Cardiac fibroblast (primary cell): Measurements from ENCODE around the gene STK10.

ENCODE experiments used
- DNase-seq, 2 donors: peaks; one replicate each; pipeline versions ENCODE4 v3.0.0 to v3.0.0-alpha.2; 2010; ENCODE audit warnings: low read depth in 2 of 2
- H3K4me3 ChIP-seq, 2 donors: replicated peaks in 1 of 2; 1 replicate in 1 of 2; 2 replicates in 1 of 2; pipeline ENCODE4 v1.5.1; 2011; ENCODE audit warnings: low read depth in 2 of 2, low read length in 2 of 2, mild to moderate bottlenecking in 2 of 2, moderate library complexity in 1 of 2
- CTCF ChIP-seq: IDR thresholded peaks from one replicate; pipeline ENCODE4 v1.5.1; 2011; ENCODE audit warnings: low read depth, mild to moderate bottlenecking, low read length, inconsistent platforms

The STK10 gene

GRCh38 chr5:172045315-172045632, 142.8 kb downstream of the STK10 start:
- TF ChIP-seq CTCF: no peak
- no peak overlapping the region for H3K4me3 ChIP-seq
- no peak for DNase-seq

GRCh38 chr5:172044631-172045314, 143.3 kb downstream of the STK10 start:
- no peak for DNase-seq
- TF ChIP-seq CTCF: no peak
- H3K4me3 ChIP-seq: no peak overlapping the region

GRCh38 chr5:172043865-172044264, 144.2 kb downstream of the STK10 start:
- no peak for TF ChIP-seq CTCF
- H3K4me3 ChIP-seq: no peak overlapping the region
- no peak for DNase-seq

- DNase-seq: no peak
- H3K4me3 ChIP-seq: no peak overlapping the region
- no peak for TF ChIP-seq CTCF
Measured at GRCh38 chr5:172042183-172042582, 145.8 kb downstream of the STK10 start.

- no peak for DNase-seq
- TF ChIP-seq CTCF: no peak
- H3K4me3 ChIP-seq: no peak overlapping the region
Measured at GRCh38 chr5:172038167-172038566, 149.9 kb downstream of the STK10 start.

- DNase-seq: no peak
- TF ChIP-seq CTCF: no peak
- H3K4me3 ChIP-seq: no peak overlapping the region
Measured at GRCh38 chr5:172035049-172035448, 153.0 kb downstream of the STK10 start.

GRCh38 chr5:172031894-172032461, 156.0 kb downstream of the STK10 start:
- no peak overlapping the region for H3K4me3 ChIP-seq
- TF ChIP-seq CTCF: no peak
- no peak for DNase-seq
